Stimulated activated CD8-positive, alpha-beta memory T cell treated with anti-CD3 and anti-CD28 coated beads, Interleukin-7, amount 100 ng/mL, for 48 hours (primary cell): ENCODE data around the gene KCNA1.
"Not testable (repeated sequence)": the region's sequence is repeated elsewhere in the genome, so short reads cannot be mapped to it uniquely, and the experiment has no call there.

Source experiments
- DNase-seq, 2 donors: peaks; one replicate each; pipeline ENCODE4 v3.0.0-alpha.2; 2020; ENCODE audit warnings: low read depth in 1 of 2; ENCODE audit errors: extremely low read depth in 1 of 2

The KCNA1 gene

GRCh38 chr12:4909734-4910501 lies at the start of gene KCNA1:
TSS of gene KCNA1 (plus strand) at chr12:4909905. CDS start at chr12:4911379, 1,474 bp downstream.
- no peak for DNase-seq

GRCh38 chr12:4860741-4861140 lies 49.0 kb upstream of the KCNA1 start:
- DNase-seq, result no peak

GRCh38 chr12:4862809-4863208 lies 46.9 kb upstream of the KCNA1 start:
- DNase-seq, result no peak

DNA sequence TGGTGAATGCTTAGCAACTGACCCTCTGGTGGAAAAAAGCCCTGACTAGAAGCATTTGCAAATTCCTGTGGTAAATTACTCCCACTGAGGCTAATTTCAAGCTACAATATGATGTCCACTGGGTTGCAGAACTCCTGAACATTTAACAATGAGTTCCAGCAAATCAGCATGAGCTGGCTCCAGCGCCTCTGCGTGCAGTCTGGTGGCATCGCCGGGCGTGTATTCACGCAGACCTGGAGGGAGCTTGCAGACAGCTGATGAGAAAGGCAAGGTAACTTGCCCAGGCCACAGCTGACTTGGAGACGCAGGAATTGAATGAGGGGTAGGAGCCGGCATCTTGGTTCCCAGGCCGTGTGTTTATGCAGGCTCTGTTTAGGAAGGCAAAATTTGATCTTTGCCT lies 45.1 kb upstream of the KCNA1 start:
- DNase-seq, result no peak

DNA sequence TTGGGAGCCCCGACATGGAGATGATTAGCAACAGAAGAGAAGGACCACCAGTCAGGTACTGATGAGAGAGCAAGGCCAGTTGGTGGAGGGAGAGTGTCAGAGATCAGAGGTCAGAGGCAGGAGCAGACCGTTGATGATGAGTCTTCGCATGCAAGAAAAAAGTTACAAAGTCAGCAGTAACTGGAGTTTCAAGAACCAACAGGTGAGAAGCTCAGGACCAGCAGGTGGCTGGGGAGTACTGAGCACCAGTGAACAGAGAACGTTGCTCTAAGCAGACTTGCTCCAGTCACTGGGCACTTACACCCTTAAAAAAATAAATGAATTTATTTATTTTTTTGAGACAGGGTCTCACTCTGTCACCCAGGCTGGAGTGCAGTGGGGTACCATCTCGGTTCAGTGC lies 44.5 kb upstream of the KCNA1 start:
- DNase-seq, result no peak

DNA sequence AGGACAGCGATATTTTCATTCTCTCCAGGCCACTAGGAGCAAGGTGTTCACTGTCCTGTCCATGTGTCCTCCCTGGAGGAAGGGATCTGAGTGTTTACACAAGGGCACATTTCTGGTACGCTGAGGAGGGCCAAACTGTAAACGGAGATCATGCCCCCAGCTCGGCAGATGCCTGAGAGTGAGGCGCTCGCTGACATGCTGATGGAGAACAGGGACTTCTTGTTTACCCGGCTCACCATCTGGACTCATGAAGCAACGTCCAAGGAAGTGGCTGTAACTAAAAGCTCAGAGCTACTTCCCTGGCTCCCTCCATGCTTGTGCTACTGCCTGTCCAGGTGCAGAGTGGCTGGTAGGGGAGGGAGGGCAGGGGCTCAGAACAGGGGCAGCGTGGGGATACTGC lies 43.4 kb upstream of the KCNA1 start:
- no peak for DNase-seq

GRCh38 chr12:4867384-4867783 lies 42.3 kb upstream of the KCNA1 start:
- no peak for DNase-seq

DNA sequence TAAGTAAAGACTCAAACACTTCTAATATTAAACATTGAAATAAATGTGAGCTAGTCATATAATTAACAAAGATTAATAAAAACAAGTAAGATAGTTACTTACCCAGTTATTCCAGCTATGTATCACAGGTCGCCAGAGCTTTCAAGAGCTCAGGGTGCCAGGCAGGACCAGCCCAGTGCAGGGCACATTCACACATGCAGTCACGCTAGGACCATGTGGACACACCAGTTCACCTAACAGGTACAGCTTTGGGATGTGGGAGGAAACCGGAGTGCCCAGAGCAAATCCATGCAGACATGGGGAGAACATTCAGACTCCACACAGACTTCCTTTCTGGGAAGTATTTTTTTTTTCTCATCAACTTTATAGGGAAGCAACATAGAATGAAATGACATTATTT lies 39.3 kb upstream of the KCNA1 start:
- DNase-seq, result no peak

GRCh38 chr12:4871514-4871913 lies 38.2 kb upstream of the KCNA1 start:
- DNase-seq, result no peak

DNA sequence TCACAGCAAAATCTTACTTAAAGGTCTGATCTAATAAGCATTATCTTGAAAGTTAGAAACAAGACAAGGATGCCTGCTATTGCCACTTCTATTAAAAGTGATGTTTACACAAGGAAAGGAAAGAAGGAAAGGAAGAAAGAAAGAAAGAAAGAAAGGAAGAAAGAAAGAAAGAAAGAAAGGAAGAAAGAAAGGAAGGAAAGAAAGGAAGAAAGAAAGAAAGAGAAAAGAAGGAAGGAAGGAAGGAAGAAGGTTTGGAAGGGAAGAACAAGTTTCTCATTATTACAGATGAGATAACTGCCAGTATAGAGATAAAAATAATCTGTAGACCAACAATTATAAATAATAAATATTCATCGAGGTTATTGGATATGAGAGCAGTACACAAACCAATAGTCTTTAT lies 35.8 kb upstream of the KCNA1 start:
- no peak for DNase-seq

DNA sequence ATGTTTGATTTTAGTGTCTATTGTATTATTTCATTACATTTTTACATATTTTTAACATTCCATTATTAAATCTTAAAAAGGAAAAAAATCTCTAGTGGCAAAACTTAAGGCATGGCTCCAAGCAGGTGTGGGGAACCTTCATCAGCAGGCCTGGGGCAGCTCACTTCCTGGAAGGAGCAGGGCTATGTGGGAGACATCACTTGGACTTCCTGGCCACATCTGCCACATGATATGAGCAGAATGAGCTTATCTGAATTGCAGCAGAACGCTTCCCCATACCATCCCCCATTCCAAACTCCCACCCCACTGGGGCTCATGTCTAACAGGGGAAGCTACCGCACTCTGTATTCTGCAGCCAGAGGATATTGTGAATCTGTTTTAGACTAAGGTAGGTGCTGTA lies 35.0 kb upstream of the KCNA1 start:
- no peak for DNase-seq

DNA sequence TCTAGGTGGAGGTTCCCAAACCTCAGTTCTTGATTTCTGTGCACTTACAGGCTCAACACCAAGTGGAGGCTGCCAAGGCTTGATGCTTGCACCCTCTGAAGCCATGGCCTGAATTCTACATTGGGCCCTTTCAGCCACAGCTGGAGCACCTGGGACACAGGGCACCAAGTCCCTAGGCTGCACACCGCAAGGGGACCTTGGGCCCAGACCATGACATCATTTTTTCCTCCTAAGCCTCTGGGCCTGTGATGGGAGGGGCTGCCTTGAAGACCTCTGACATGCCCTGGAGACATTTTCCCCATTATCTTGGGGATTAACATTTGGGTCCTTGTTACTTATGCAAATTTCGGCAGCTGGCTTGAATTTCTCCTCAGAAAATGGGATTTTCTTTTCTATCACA lies 30.2 kb upstream of the KCNA1 start:
- not testable (repeated sequence) for DNase-seq

- no peak for DNase-seq
Measured at GRCh38 chr12:4881266-4882064, 28.2 kb upstream of the KCNA1 start.

DNA sequence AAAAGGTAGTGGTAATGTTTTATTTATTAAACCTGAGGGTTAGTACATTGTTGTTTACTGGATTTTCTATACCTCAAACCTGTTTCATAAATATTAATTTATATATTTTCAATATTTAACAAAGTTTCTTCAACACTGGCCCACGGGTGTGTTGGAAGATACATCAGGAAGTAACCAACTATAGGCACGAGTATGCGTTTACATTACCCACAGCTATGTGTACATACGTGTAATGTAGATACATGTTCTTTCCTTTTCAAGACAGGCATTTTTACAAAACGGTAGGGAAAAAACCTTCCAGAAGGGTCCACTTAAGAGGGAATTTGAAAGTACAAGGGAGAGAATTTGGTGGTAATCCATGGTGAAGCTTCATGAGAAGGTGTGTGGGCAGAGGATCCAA lies 17.8 kb upstream of the KCNA1 start:
- DNase-seq, result no peak

DNA sequence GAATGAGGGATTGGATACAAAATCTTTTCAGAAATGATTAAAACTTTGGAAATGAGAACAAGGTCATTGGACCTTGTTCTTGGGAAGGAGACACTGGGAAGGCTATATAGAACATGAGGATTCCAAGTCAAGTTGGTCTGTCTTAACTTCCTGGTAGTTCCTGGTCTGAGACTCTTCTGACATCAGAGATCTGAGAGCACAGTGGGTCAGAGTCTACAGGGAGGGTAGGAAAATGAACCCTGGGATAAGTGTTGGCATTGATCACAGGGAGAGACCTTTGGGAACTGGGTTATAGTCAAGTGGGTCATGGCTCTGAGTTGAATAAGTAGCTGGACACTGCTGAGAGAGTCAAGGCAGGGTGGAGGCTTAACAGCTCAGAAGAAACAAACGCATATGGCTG lies 17.3 kb upstream of the KCNA1 start:
- DNase-seq, result no peak

- DNase-seq, result no peak
Measured at GRCh38 chr12:4894019-4894418, 15.7 kb upstream of the KCNA1 start.

DNA sequence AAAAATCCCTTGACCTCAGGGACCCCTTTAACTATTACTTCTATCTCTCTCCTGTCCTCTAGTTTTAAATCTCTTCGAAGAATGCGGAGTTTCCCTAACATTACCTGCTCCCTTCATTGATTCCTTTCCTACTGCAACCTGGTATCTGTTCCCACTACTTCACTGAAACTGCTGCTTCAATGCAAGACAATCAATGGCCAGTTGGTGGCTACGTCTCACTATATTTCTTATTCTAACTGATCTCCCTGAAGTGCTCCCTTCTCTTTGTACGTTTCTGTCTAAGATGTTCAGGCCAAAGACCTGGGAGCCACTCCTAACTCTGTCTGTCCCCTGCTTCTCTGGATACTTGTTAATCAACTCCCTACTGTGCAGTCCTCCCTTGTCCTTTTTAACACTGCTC lies 10.3 kb upstream of the KCNA1 start:
- DNase-seq, result no peak

DNA sequence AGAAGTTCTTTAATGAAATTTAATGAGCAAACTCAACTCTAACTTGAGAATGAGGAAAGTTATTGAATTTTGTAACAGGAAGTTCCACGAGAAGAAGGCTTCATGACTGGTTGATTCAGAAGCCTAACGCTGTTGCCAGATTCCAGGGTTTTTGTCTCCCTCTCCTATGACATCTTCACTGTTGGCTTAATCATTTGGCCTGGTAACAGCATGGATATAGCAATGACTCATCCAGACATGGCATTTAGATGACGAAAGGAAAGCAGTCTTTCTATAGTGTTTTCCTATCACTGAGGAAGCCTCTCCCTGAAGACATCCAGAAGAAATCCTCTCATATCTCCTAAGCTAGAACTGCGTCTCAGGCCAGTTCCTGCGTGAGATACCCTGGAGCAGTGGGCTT lies 9.4 kb upstream of the KCNA1 start:
- DNase-seq, result no peak

DNA sequence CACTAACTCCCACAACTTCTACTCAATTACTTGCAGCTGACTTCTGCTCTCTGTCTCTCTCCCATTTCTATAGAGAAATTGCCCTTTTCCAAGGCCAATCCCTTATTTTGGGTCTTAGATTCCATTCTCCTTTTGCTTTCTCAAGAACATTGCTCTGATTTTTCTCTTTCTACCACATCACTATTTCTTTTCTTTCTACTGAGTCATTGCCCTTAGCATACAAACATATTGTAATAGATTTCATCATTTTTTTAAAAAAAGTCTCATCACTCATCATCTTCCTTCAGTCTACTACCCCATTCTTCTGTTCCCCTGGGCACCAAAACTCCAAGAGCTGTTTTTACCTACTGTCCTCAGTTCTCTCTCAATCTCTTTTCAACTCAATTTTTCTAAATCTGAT lies 4.4 kb upstream of the KCNA1 start:
- DNase-seq, result no peak

GRCh38 chr12:4908684-4909409 lies 858 bp upstream of the KCNA1 start:
- no peak for DNase-seq

GRCh38 chr12:4909410-4909733 lies 333 bp upstream of the KCNA1 start:
- no peak for DNase-seq
